BE2C (cell line): ENCODE measurements around the gene TCF7L1.
A peak's percentile ranks its signal among the peaks of the same experiment; 100 is the strongest.

Experiments
- DNase-seq: peaks from one replicate; pipeline ENCODE4 v3.0.0-alpha.2; 2020
- H3K27me3 ChIP-seq: fragments of 250-450 bp; sonication (Bioruptor Pico); 2 replicates; pipeline ENCODE4 v1.5.1; 2020; ENCODE audit warnings: mild to moderate bottlenecking
- H3K36me3 ChIP-seq: fragments of 250-450 bp; sonication (Bioruptor Pico); 2 replicates; pipeline ENCODE4 v1.5.1; 2020; ENCODE audit warnings: mild to moderate bottlenecking
- H3K4me1 ChIP-seq: fragments of 250-450 bp; sonication (Bioruptor Pico); 2 replicates; pipeline ENCODE4 v1.5.1; 2020
- H3K4me3 ChIP-seq: 2 replicates; pipeline ENCODE4 v1.5.1; 2011; ENCODE audit warnings: low read depth, low read length
- H3K9me3 ChIP-seq: fragments of 250-450 bp; sonication (Bioruptor Pico); 2 replicates; pipeline ENCODE4 v1.5.1; 2020
- CTCF ChIP-seq: IDR thresholded peaks from 2 replicates; pipeline ENCODE4 v1.5.1; 2012; ENCODE audit warnings: mild to moderate bottlenecking, low read depth, low read length

The TCF7L1 gene

GRCh38 chr2:85163675-85164074, 30.5 kb downstream of the TCF7L1 start:
- no peaks in the 10 kb centered on the region for H3K27me3 ChIP-seq
- H3K4me3 ChIP-seq = peak overlapping the region; percentile 4; the same call in 1 of the 2 replicates
- no peaks in the 10 kb centered on the region for H3K9me3 ChIP-seq
- no peaks in the 10 kb centered on the region for H3K36me3 ChIP-seq
- no peak for TF ChIP-seq CTCF
- H3K4me1 ChIP-seq = peaks cover 7% of the 10 kb centered on the region; the same call in 1 of the 2 replicates
- DNase-seq = peak; percentile 18

DNA sequence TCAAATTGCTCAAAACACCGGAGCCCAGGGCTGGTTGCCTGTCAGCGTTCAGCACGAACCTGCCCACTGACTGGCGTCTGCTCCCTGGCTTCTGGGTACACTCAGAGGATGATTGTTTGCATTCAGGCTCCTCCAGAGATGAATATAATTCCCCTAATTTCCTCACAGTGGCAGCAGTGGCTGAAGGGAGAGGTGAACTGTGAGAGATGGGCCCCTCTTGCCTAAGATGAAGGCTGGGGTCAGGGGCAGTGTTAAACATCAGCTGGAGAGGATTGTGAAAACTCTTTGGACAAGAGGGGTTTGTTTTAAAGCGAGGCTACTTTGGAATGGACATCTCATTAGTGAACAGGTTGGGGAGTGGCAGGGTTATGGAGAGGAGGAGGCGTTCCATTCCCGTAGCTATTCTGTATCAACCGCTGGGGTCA, 31.0 kb downstream of the TCF7L1 start:
- peak; percentile 13 for DNase-seq
- TF ChIP-seq CTCF = no peak
- H3K9me3 ChIP-seq = no peaks in the 10 kb centered on the region

GRCh38 chr2:85165088-85165690, 32.0 kb downstream of the TCF7L1 start:
- no peak for TF ChIP-seq CTCF
- Histone ChIP-seq H3K36me3 (no peaks in the 10 kb centered on the region), H3K4me3 (no peak overlapping the region), H3K9me3 (no peaks in the 10 kb centered on the region), H3K4me1 (peaks cover 7% of the 10 kb centered on the region; the same call in 1 of the 2 replicates), H3K27me3 (no peaks in the 10 kb centered on the region)
- DNase-seq = no peak

More for the DNA sequence above, 31.0 kb downstream of the TCF7L1 start:
- no peaks in the 10 kb centered on the region for H3K36me3 ChIP-seq
- H3K4me3 ChIP-seq = no peak overlapping the region
- no peaks in the 10 kb centered on the region for H3K27me3 ChIP-seq
- peaks cover 7% of the 10 kb centered on the region; the same call in 1 of the 2 replicates for H3K4me1 ChIP-seq

GRCh38 chr2:85166021-85166420, 32.8 kb downstream of the TCF7L1 start:
- Histone ChIP-seq H3K4me1 (peaks cover 7% of the 10 kb centered on the region; the same call in 1 of the 2 replicates), H3K9me3 (no peaks in the 10 kb centered on the region), H3K27me3 (no peaks in the 10 kb centered on the region), H3K4me3 (no peak overlapping the region), H3K36me3 (no peaks in the 10 kb centered on the region)
- no peak for TF ChIP-seq CTCF
- DNase-seq = no peak

GRCh38 chr2:85167479-85167878, 34.3 kb downstream of the TCF7L1 start:
- Histone ChIP-seq H3K27me3 (no peaks in the 10 kb centered on the region), H3K4me1 (peaks cover 7% of the 10 kb centered on the region; the same call in 1 of the 2 replicates), H3K4me3 (no peak overlapping the region), H3K36me3 (no peaks in the 10 kb centered on the region), H3K9me3 (no peaks in the 10 kb centered on the region)
- TF ChIP-seq CTCF = no peak
- no peak for DNase-seq

- Histone ChIP-seq H3K9me3 (no peaks in the 10 kb centered on the region), H3K4me1 (peaks cover 2% of the 10 kb centered on the region; the same call in 1 of the 2 replicates), H3K27me3 (no peaks in the 10 kb centered on the region), H3K36me3 (no peaks in the 10 kb centered on the region), H3K4me3 (no peak overlapping the region)
- DNase-seq = no peak
- no peak for TF ChIP-seq CTCF
These were observed 35.8 kb downstream of the TCF7L1 start for GRCh38 chr2:85168942-85169341.
